IPS DF 4.7 (cell line): Measurements from ENCODE around the gene PHAF1.

Experiments used
- DNase-seq: peaks from one replicate; pipeline ENCODE4 v3.0.0-alpha.2; 2013; ENCODE audit warnings: low spot score; ENCODE audit errors: extremely low read depth

The PHAF1 gene

GRCh38 chr16:67146523-67147357 lies 37.0 kb downstream of the PHAF1 start:
- no peak for DNase-seq

GRCh38 chr16:67147437-67148140 lies 37.8 kb downstream of the PHAF1 start:
- no peak for DNase-seq

GRCh38 chr16:67148221-67148620 lies 38.5 kb downstream of the PHAF1 start:
- no peak for DNase-seq

- no peak for DNase-seq
These were observed 39.0 kb downstream of the PHAF1 start for GRCh38 chr16:67148656-67149275.

- no peak for DNase-seq
These were observed 39.7 kb downstream of the PHAF1 start for GRCh38 chr16:67149276-67150046.

DNA sequence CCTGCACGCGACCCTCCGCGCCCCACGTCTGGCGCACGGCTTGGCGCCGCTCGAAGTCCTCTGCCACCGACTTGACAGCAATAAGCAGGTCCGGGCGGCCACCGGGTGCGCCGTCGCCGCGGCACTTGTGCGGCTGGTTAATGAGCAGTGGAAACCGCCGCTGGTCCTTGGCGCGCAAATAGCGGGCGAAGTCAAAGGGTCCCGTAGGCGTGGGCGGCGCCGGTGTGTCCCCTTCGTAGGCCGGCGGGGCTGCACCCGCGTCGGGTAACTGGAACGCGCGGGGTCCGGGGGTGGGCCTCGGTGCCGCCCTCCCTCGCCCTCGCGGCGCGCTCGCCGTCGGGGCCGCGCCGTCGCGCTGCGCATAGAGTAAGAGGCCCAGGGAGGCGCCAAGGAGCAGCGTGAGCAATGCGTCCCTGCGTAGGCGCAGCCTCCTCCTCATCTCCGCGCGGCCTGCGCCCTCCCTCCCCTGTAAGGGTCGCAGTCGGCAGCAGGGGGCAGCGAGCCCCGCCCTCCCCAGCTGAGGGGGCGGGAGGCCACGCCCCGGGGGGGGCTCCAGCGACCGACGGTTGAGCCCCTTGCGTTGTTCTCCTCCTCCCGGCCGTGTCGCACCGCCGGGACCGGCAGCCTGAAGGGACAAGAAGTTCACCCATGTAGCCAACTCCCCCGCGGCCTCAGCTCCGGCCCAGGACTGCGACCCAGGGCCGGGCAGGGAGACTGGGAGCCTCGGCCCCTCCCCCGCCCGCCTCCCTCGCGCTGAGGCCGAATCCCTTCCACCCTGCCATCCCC lies 40.5 kb downstream of the PHAF1 start:
- no peak for DNase-seq

GRCh38 chr16:67150833-67151396 lies 41.2 kb downstream of the PHAF1 start, which contains the start of gene B3GNT9:
Gene B3GNT9 (minus strand): TSS chr16:67150998. CDS start chr16:67150485, 513 bp downstream.
- no peak for DNase-seq

- no peak for DNase-seq
These were observed 41.8 kb downstream of the PHAF1 start for GRCh38 chr16:67151431-67152097.

DNA sequence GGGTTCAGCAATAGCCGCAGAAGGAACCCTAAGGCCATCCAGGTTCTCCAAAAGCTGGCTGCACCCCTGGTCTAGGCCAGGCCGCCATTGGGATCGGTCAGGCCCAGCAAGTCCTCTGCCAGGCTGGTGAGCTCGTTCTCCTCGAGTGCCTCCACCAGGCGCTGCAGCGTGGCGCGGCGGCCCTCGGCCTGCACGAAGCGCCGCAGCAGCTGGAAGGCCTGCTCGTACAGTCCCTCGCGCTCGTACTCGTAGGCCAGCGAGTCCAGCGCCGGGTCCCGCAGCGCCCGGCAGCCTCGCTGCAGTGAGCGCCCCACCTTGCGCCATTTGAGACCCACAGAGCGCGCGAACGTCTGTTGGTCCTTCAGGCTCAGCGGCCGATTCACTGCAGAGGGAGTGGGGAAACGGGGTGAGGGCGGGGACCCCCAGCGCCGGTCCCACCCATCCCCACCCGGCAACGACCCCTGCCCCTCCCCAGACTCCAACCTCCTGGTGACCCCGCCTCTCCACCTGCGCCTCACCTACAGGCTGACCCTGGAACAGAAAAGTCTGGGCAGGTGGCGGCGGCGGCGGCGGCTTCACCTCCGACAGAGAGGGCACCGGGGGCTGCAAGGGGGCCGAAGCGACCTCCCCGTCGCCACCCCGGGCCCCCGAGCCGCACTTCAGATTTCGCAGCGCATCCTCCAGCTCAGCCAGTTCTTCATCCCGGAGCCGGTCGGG lies 45.0 kb downstream of the PHAF1 start:
- no peak for DNase-seq

- no peak for DNase-seq
These were observed 45.8 kb downstream of the PHAF1 start for GRCh38 chr16:67155295-67156142.

DNA sequence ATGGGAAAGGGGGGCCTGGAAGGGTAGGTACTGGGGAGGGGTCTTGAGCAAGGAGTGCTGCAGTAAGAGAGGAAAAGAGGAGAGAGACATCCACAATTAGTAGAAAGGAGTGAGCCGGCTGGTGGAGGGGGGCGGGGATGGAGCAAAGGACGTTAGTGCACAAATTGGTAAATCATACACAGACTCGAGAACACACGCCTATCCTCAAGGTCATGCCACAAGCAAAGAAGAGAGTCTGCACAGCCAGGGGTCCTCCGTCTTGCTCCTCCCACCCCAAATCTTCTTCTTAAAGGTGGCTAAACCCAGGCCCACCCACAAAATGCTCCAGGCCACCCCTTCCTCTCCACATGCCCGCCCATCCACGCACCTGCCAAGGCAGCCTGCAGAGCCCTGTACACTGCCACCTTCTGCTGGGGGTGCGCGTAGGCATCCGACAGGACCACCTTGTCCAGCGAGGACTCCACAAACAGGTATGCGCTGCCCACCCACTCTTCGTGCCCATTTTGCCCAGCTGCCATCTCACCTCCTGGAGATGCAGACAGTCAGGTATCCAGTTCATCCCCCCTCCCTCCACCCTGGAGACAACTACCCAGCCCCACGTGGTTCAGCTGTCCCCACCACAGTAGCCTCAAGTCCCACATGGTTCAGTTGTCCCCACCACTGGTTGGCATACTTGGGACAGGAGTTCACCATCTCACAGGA lies 46.6 kb downstream of the PHAF1 start:
- DNase-seq: no peak

DNA sequence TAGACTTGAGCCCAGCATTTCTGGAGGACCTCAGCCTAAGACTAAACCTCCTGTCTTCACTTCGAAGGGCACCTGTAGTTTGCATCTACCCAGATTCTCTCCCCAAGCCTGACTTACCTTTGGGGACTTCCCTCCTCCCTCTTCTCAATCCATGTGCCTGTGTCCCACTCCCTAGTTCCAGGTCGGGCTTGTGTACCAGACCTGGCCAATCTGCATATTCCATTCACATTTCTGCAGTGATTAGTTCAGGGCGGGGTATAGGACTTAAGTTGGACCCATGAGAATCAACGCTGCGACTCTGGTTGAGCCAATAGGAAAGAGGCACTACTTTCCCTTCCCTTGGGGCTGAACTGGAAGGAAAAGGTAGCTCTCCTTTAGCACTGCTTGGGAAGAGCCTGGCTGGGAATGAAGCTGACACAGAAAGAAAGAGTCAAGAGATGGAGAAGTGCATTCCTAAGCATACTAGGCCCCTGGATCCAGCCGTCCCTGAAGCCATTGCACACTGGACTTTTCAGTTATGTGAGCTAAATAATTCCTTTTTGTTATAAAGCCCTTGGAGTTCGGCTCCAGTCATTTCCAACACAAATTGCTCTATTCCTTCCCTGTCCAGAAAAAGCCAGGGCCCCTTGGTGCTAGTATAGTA lies 47.5 kb downstream of the PHAF1 start:
- DNase-seq: no peak

DNA sequence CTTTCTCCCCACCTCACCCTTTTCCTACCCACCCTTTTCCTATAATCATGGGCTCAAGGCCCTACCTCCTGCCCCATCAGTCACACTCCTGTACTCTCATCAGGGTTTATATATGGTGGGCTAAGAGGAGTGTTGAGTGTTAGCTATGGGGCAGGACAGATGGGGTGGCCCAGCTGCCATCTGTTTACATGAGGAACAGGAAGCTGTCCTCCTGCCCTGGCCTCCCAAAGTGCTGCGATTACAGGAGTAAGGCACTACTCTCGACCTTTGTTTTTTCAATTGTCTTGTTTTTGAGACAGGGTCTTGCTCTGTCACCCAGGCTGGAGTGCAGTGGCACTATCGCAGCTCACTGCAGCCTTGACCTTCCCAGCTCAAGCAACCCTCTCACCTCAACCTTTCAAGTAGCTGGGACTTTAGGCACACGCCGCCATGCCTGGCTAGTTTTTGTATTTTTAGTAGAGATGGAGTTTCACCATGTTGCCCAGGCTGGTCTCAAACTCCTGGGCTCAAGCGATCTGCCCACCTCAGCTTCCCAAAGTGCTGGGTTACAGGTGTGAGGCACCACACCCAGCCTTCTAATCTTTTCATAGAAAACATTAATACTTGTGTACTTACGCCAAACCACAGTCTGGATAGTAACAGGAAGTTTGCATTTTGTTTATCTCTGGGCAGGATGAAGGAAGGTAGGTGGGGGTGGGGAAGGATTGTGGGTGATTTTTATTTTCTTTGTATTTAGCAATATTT lies 48.3 kb downstream of the PHAF1 start:
- no peak for DNase-seq

DNA sequence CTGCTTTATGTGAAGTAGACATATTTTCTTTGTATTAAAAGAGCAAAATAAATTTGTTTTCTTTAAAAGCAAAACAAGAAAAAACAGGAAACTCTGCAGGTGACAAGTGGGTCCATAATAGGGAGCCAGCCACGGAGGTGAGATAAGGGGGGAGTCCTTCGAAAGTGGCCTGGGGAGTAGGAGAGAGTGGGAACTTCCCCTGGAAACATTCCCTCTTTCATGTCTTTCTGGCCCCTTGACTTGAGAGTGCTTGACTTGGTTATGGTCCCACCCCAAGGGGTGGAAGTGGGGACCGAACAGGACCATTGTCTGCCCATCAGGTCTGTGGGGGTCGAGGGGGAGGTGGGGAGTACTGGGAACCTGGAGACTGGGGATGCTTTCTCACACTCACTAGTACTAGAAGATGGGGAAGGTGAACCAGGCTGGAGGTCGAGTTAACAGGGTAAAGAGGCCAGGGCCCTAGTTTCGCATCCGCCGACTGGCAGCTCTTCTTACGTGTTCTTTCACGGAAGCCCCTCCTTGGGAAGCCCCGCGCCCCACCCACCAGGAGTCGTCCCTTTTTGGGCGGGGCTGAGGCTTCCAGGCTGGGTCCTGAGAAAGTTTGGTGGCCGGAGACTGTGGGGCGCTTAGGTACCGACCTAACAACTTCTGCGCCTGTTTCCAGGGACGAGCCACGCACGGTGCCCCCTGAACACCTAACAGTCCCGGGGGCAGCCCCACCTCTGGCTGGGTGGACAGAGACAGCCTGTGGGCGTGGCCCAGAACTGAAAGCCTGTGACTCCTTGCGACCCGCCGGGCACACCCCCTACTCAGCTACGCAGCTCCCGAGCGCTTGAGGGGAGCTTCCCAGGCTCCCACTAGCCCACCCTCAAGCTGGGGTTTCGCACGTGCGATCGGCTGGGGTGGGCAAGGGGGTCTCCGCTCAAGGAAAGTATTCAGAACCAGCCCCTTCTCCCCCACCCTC lies 49.2 kb downstream of the PHAF1 start:
- no peak for DNase-seq

- DNase-seq: no peak
These were observed 51.9 kb downstream of the PHAF1 start for GRCh38 chr16:67161595-67162058.
